ENCODE data around the gene LRRTM4. TPM values are rescaled to one million over a fixed set of nuclear protein-coding genes. Genes with fewer than 3 reads are reported as not detected.

LRRTM4 gene
- total and polyA plus RNA-seq, 2 of the 13 experiments (the other 11 are each of a cell fraction or from before 2014, with no cell fraction given), result 1.2 TPM

DNA sequence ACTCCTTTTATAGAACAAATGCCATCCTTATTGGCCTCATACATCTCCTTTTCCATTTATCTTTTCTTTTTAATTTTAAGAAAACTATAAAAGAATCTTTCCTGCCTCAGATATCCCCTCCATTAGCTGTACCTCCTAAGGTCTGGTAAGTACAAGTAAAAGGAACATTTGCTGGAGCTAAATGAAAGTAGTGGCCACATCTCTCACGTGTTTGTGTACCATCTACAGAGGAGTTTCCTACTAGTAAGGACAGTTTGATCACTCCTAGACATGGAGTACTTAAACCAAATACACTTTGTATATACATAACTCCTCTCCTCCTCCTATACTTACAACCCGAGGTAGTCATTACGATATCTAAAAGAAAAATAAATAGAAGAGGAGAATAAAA is 504.8 kb downstream of the LRRTM4 start (continued):
- TF ChIP-seq, protein P1, sequence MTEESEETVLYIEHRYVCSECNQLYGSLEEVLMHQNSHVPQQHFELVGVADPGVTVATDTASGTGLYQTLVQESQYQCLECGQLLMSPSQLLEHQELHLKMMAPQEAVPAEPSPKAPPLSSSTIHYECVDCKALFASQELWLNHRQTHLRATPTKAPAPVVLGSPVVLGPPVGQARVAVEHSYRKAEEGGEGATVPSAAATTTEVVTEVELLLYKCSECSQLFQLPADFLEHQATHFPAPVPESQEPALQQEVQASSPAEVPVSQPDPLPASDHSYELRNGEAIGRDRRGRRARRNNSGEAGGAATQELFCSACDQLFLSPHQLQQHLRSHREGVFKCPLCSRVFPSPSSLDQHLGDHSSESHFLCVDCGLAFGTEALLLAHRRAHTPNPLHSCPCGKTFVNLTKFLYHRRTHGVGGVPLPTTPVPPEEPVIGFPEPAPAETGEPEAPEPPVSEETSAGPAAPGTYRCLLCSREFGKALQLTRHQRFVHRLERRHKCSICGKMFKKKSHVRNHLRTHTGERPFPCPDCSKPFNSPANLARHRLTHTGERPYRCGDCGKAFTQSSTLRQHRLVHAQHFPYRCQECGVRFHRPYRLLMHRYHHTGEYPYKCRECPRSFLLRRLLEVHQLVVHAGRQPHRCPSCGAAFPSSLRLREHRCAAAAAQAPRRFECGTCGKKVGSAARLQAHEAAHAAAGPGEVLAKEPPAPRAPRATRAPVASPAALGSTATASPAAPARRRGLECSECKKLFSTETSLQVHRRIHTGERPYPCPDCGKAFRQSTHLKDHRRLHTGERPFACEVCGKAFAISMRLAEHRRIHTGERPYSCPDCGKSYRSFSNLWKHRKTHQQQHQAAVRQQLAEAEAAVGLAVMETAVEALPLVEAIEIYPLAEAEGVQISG (CRISPR knock-in tag; IDR thresholded peaks at IDR 0.05), result no peak
- no peak for TF ChIP-seq THAP11 (CRISPR knock-in tag; IDR thresholded peaks at IDR 0.05)
- TF ChIP-seq ZNF569 (CRISPR knock-in tag; IDR thresholded peaks at IDR 0.05; ENCODE audit: borderline replicate concordance), result no peak

DNA sequence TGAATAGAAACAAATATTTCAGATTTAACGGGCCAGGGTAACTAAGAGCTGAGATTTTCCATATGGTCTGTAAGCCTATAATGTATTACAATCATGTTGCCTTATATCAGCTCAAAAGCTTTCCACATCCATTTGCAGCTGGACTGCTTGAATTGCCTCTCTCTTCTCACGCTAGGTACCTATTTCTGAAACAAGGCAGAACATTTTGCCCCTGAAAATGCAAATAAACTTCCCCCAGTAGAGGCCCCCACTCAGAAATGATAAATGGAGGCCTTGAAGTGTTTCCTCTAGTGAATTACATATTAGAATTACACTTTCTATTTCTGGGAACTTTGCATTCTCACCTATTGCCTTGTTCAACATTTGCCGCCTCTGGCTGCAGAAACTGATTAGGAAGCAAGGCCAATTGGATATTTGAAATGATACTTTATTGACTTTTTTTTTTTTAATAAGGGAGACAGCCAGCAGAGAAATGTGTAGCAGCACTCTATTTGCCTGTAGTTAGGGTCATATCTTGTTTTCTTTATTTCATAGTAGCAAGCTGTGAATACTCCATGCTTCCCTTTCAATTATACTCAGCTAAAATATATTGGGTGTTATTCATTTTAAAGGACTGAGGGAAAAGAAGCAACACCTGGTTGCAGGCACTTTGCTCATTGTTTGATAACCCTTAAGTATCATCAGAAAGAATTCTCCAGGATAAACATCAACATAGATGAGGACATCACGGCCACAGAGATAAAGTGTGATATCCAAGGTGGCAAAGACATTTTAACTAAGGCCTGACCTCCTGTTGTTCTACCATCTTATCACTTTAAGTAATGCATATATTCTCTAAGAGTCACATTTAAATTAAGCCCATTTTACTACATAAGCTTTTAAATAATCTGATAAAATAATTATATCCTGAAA is 505.5 kb downstream of the LRRTM4 start:
- no peaks in the 10 kb centered on the region for H3K27me3 ChIP-seq (ENCODE audit: control insufficient read depth in 1 of 2, insufficient read depth in 2 of 2, low read length in 2 of 2)
- WGBS (ENCODE audit: low lambda C conversion rate), result 20% methylated on average over 4 of the region's 4 CpGs
- no peak overlapping the region for H2AFZ ChIP-seq (ENCODE audit: low read length)
- FAIRE-seq, result no peak
- H4K20me1 ChIP-seq (ENCODE audit: insufficient read depth, low read length), result no peaks in the 10 kb centered on the region
- intact Hi-C loops (cut with micrococcal nuclease; ENCODE audit: unreplicated experiment) (no loop called here), in situ Hi-C loops (cut with HindIII; ENCODE audit: extremely low pct_ligation_motif_present, low pct_unique_long_range_greater_than_20kb) (no loop called here)
- ChIA-PET POLR2A (no interaction called here), CTCF (ENCODE audit: low intra/inter-chr PET ratio, low total read pairs) (no interaction called here)
- H3K9ac ChIP-seq (ENCODE audit: insufficient read depth, low read depth, low read length), result no peak overlapping the region
- no peak for TF ChIP-seq SAFB2 (CRISPR knock-in tag; IDR thresholded peaks at IDR 0.05; ENCODE audit: borderline replicate concordance, low read depth)
- TF ChIP-seq MEF2D (CRISPR knock-in tag; IDR thresholded peaks at IDR 0.05), result no peak
- TF ChIP-seq CEBPG (CRISPR knock-in tag; IDR thresholded peaks at IDR 0.05), result no peak
- TF ChIP-seq LCORL (IDR thresholded peaks at IDR 0.05), result no peak
- TF ChIP-seq LCORL (CRISPR knock-in tag; IDR thresholded peaks at IDR 0.05), result no peak
- no peak for TF ChIP-seq YEATS2 (CRISPR knock-in tag; IDR thresholded peaks at IDR 0.05; ENCODE audit: borderline replicate concordance)
- TF ChIP-seq, protein P2, sequence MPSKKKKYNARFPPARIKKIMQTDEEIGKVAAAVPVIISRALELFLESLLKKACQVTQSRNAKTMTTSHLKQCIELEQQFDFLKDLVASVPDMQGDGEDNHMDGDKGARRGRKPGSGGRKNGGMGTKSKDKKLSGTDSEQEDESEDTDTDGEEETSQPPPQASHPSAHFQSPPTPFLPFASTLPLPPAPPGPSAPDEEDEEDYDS (CRISPR knock-in tag; IDR thresholded peaks at IDR 0.05), result no peak
- TF ChIP-seq, protein P3, sequence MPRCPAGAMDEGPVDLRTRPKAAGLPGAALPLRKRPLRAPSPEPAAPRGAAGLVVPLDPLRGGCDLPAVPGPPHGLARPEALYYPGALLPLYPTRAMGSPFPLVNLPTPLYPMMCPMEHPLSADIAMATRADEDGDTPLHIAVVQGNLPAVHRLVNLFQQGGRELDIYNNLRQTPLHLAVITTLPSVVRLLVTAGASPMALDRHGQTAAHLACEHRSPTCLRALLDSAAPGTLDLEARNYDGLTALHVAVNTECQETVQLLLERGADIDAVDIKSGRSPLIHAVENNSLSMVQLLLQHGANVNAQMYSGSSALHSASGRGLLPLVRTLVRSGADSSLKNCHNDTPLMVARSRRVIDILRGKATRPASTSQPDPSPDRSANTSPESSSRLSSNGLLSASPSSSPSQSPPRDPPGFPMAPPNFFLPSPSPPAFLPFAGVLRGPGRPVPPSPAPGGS (CRISPR knock-in tag; IDR thresholded peaks at IDR 0.05), result no peak
- TF ChIP-seq TEAD2 (CRISPR knock-in tag; IDR thresholded peaks at IDR 0.05), result no peak
- TF ChIP-seq, protein P4, sequence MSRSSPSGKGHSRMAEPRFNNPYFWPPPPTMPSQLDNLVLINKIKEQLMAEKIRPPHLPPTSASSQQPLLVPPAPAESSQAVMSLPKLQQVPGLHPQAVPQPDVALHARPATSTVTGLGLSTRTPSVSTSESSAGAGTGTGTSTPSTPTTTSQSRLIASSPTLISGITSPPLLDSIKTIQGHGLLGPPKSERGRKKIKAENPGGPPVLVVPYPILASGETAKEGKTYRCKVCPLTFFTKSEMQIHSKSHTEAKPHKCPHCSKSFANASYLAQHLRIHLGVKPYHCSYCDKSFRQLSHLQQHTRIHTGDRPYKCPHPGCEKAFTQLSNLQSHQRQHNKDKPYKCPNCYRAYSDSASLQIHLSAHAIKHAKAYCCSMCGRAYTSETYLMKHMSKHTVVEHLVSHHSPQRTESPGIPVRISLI (CRISPR knock-in tag; IDR thresholded peaks at IDR 0.05; ENCODE audit: borderline replicate concordance), result no peak
- TF ChIP-seq HNF4A (CRISPR knock-in tag; IDR thresholded peaks at IDR 0.05), result no peak
- no peak for TF ChIP-seq PHF8 (CRISPR knock-in tag; IDR thresholded peaks at IDR 0.05)
- no peak overlapping the region for H3K4me2 ChIP-seq (ENCODE audit: low read depth, low read length)
- H3K4me1 ChIP-seq (ENCODE audit: insufficient read depth, low read length), result no peaks in the 10 kb centered on the region
- H3K36me3 ChIP-seq (replicated peaks in 1 of 2; ENCODE audit: control insufficient read depth in 1 of 2, insufficient read depth in 2 of 2, low read length in 2 of 2), result no peaks in the 10 kb centered on the region
- no peaks in the 10 kb centered on the region for H3K79me2 ChIP-seq (ENCODE audit: insufficient read depth, low read length)
- no TSS peak for BruUV-seq (replicated peaks)
- H3K27ac ChIP-seq (ENCODE audit: extremely low read length, insufficient read depth, low read length), result no peak overlapping the region
- no peaks in the 10 kb centered on the region for H3K9me3 ChIP-seq (ENCODE audit: low read length)
- H3K4me3 ChIP-seq (replicated peaks in 1 of 3; ENCODE audit: insufficient read depth in 1 of 3, low read depth in 2 of 3, low read length in 3 of 3), result no peak overlapping the region
- no peak for DNase-seq (ENCODE audit: low spot score)
- ATAC-seq, result no peak
